ENCODE results near the gene MIDN.

- TF ChIP-seq, protein P1, sequence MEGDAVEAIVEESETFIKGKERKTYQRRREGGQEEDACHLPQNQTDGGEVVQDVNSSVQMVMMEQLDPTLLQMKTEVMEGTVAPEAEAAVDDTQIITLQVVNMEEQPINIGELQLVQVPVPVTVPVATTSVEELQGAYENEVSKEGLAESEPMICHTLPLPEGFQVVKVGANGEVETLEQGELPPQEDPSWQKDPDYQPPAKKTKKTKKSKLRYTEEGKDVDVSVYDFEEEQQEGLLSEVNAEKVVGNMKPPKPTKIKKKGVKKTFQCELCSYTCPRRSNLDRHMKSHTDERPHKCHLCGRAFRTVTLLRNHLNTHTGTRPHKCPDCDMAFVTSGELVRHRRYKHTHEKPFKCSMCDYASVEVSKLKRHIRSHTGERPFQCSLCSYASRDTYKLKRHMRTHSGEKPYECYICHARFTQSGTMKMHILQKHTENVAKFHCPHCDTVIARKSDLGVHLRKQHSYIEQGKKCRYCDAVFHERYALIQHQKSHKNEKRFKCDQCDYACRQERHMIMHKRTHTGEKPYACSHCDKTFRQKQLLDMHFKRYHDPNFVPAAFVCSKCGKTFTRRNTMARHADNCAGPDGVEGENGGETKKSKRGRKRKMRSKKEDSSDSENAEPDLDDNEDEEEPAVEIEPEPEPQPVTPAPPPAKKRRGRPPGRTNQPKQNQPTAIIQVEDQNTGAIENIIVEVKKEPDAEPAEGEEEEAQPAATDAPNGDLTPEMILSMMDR (conservative IDR thresholded peaks at IDR 0.05; ENCODE audit: low read length): no peak
- no peak for TF ChIP-seq EZH2phosphoT487 (IDR thresholded peaks at IDR 0.05; ENCODE audit: borderline replicate concordance)
Observed at GRCh38 chr19:1252221-1252820, 3.9 kb downstream of the MIDN start.

All from Loucy (cell line).